Measurements from ENCODE around the gene PSTPIP2. TPM values are rescaled to one million over a fixed set of nuclear protein-coding genes. Genes with fewer than 3 reads are reported as not detected.

Gene PSTPIP2
- total and polyA plus RNA-seq, 2 experiments from 2014 or later: 1.4 to 2.6 TPM

DNA sequence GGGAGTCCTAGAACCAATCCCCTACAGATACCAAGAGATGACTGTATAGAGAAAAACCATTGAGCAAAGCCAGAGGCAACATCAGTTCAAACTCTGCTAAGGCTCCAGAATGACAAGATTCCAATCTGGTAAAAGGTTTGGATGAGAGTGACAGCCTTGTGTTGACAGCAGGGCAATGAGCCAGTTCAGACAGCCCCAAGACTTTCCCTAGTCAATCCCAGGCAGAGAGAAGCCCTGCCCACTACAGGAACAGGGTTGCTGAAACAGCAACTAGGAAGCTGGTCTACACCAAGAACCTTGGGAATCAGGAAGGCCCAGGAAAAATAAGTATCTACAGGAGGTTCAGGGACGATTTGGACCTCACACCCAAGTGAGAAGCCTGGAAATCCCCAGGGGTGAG lies 3.3 kb downstream of the PSTPIP2 start (continued):
- TF ChIP-seq, protein P1, sequence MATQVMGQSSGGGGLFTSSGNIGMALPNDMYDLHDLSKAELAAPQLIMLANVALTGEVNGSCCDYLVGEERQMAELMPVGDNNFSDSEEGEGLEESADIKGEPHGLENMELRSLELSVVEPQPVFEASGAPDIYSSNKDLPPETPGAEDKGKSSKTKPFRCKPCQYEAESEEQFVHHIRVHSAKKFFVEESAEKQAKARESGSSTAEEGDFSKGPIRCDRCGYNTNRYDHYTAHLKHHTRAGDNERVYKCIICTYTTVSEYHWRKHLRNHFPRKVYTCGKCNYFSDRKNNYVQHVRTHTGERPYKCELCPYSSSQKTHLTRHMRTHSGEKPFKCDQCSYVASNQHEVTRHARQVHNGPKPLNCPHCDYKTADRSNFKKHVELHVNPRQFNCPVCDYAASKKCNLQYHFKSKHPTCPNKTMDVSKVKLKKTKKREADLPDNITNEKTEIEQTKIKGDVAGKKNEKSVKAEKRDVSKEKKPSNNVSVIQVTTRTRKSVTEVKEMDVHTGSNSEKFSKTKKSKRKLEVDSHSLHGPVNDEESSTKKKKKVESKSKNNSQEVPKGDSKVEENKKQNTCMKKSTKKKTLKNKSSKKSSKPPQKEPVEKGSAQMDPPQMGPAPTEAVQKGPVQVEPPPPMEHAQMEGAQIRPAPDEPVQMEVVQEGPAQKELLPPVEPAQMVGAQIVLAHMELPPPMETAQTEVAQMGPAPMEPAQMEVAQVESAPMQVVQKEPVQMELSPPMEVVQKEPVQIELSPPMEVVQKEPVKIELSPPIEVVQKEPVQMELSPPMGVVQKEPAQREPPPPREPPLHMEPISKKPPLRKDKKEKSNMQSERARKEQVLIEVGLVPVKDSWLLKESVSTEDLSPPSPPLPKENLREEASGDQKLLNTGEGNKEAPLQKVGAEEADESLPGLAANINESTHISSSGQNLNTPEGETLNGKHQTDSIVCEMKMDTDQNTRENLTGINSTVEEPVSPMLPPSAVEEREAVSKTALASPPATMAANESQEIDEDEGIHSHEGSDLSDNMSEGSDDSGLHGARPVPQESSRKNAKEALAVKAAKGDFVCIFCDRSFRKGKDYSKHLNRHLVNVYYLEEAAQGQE (IDR thresholded peaks at IDR 0.05; ENCODE audit: unreplicated experiment): no peak
- TF ChIP-seq ZNF331 (CRISPR knock-in tag; IDR thresholded peaks at IDR 0.05; ENCODE audit: low read depth) (no peak), EZH2phosphoT487 (IDR thresholded peaks at IDR 0.05; ENCODE audit: unreplicated experiment) (no peak), ZNF114 (CRISPR knock-in tag; IDR thresholded peaks at IDR 0.05) (no peak)
- TF ChIP-seq, protein P2, sequence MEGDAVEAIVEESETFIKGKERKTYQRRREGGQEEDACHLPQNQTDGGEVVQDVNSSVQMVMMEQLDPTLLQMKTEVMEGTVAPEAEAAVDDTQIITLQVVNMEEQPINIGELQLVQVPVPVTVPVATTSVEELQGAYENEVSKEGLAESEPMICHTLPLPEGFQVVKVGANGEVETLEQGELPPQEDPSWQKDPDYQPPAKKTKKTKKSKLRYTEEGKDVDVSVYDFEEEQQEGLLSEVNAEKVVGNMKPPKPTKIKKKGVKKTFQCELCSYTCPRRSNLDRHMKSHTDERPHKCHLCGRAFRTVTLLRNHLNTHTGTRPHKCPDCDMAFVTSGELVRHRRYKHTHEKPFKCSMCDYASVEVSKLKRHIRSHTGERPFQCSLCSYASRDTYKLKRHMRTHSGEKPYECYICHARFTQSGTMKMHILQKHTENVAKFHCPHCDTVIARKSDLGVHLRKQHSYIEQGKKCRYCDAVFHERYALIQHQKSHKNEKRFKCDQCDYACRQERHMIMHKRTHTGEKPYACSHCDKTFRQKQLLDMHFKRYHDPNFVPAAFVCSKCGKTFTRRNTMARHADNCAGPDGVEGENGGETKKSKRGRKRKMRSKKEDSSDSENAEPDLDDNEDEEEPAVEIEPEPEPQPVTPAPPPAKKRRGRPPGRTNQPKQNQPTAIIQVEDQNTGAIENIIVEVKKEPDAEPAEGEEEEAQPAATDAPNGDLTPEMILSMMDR (conservative IDR thresholded peaks at IDR 0.05; ENCODE audit: low read depth in 2 of 2): no peak

DNA sequence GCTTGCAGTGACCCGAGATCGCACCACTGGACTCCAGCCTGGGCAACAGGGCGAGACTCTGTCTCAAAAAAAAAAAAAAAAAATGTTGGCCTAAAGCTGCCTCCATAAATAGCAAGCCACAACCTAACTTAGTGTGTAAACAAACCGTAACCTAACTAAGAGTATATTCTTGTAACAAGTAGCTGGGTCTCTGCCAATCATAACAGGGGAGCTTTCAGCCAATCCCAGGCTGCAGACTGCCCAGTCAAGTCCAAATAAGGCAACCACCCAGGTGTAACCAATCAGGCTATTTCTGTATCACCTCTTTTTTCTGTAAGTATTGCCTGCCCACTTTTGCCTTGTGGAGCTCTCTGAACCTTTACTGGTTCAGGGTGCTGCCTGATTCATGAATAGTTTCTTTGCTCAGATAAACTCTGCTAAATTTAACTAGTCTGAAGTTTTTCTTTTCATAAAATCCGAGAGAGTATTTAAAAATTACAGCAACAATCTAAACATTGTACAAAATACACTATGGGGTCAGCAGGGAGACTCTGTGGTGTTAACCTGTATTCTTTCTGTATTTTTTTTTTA lies 4.5 kb downstream of the PSTPIP2 start:
- H3K4me1 Mint-ChIP-seq: no peaks in the 10 kb centered on the region
- no peaks in the 10 kb centered on the region for H3K36me3 Mint-ChIP-seq (ENCODE audit: low read depth)
- no peak overlapping the region for H2AFZ ChIP-seq
- H3K9me2 ChIP-seq (ENCODE audit: insufficient read depth): no peaks in the 10 kb centered on the region
- H3K4me1 ChIP-seq (ENCODE audit: insufficient read depth): no peaks in the 10 kb centered on the region
- no peaks in the 10 kb centered on the region for H4K20me1 ChIP-seq (replicated peaks; ENCODE audit: insufficient read depth)
- no peaks in the 10 kb centered on the region for H3K36me3 ChIP-seq (ENCODE audit: insufficient read depth)
- no peak overlapping the region for H3K27ac ChIP-seq (ENCODE audit: low read depth)
- H3K27me3 ChIP-seq (ENCODE audit: insufficient read depth): peaks cover 29% of the 10 kb centered on the region
- H3F3A ChIP-seq (replicated peaks; ENCODE audit: low read depth): no peaks in the 10 kb centered on the region
- H3K4me2 ChIP-seq: no peak overlapping the region
- no peak overlapping the region for H3K4me3 ChIP-seq
- ATAC-seq (no peak), DNase-seq (ENCODE audit: low spot score) (peak; percentile 16)
- no peak overlapping the region for H3K27ac Mint-ChIP-seq
- peaks cover 22% of the 10 kb centered on the region for H3K27me3 Mint-ChIP-seq (ENCODE audit: insufficient read depth, low read depth, poor library complexity)
- no peaks in the 10 kb centered on the region for H3K9me3 Mint-ChIP-seq
- no peaks in the 10 kb centered on the region for H3K79me2 ChIP-seq (replicated peaks; ENCODE audit: insufficient read depth)
- H3K4me3 Mint-ChIP-seq: no peak overlapping the region
- TF ChIP-seq, protein P2 (conservative IDR thresholded peaks at IDR 0.05; ENCODE audit: low read depth in 2 of 2): no peak
- TF ChIP-seq, protein P1 (IDR thresholded peaks at IDR 0.05; ENCODE audit: unreplicated experiment): no peak
- TF ChIP-seq ZNF331 (CRISPR knock-in tag; IDR thresholded peaks at IDR 0.05; ENCODE audit: low read depth) (no peak), POLR2AphosphoS5 (IDR thresholded peaks at IDR 0.05; ENCODE audit: low read depth) (no peak), EZH2 (IDR thresholded peaks at IDR 0.05; ENCODE audit: low read depth, unreplicated experiment) (no peak)
